Measurements from ENCODE around the gene TGFBR3. TPM values are rescaled to one million over a fixed set of nuclear protein-coding genes. Genes with fewer than 3 reads are reported as not detected.
"Not testable (repeated sequence)": the region's sequence is repeated elsewhere in the genome, so short reads cannot be mapped to it uniquely, and the experiment has no call there.

The TGFBR3 gene
- total RNA-seq, 1 donor from 2014 or later = 0.60 TPM

DNA sequence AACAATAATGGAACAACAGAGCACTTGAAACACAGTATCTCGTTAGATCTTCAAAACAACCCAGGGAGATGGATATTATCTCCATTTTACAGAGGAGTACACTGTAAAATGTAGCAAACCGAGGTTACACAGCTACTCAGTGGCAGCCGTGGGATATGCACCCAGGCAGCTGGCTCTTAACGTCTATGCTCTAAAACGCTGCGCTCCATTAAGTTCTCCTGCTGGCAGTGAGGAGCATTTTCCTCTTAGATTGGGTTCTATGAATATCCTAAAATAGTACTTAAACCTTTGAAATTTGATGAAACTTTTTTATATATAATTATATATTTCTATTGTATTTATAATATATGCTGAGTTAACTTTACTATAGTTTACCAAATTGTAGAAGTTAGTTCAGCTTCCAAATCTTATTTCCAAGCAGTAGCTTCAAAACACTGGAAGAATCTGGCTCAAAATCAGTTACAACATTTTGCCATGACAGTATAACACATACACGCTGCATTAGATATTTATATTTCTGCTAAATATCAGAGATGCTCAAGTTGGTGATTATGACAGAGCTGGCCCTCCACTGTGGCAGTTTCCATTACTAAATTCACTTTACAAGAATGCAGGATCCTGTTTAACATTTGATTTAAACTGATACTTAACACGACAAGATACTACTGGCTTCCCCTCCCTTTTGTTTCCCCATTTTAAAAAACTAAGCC, 49.5 kb downstream of the TGFBR3 start:
- H3K4me1 Mint-ChIP-seq = no peaks in the 10 kb centered on the region
- H3K36me3 Mint-ChIP-seq (ENCODE audit: low read depth) = no peaks in the 10 kb centered on the region
- no peaks in the 10 kb centered on the region for H3K9me3 Mint-ChIP-seq
- TF ChIP-seq, protein P1, sequence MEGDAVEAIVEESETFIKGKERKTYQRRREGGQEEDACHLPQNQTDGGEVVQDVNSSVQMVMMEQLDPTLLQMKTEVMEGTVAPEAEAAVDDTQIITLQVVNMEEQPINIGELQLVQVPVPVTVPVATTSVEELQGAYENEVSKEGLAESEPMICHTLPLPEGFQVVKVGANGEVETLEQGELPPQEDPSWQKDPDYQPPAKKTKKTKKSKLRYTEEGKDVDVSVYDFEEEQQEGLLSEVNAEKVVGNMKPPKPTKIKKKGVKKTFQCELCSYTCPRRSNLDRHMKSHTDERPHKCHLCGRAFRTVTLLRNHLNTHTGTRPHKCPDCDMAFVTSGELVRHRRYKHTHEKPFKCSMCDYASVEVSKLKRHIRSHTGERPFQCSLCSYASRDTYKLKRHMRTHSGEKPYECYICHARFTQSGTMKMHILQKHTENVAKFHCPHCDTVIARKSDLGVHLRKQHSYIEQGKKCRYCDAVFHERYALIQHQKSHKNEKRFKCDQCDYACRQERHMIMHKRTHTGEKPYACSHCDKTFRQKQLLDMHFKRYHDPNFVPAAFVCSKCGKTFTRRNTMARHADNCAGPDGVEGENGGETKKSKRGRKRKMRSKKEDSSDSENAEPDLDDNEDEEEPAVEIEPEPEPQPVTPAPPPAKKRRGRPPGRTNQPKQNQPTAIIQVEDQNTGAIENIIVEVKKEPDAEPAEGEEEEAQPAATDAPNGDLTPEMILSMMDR (IDR thresholded peaks at IDR 0.05) = no peak
- ChIA-PET POLR2A (no interaction called here), CTCF (no interaction called here)
- H3K27ac Mint-ChIP-seq = no peak overlapping the region
- intact Hi-C loops (cut with micrococcal nuclease) = no loop called here
- DNase-seq (no peak), ATAC-seq (ENCODE audit: low read depth) (no peak)
- H3K4me3 Mint-ChIP-seq = no peak overlapping the region
- H3K27me3 Mint-ChIP-seq = no peaks in the 10 kb centered on the region

DNA sequence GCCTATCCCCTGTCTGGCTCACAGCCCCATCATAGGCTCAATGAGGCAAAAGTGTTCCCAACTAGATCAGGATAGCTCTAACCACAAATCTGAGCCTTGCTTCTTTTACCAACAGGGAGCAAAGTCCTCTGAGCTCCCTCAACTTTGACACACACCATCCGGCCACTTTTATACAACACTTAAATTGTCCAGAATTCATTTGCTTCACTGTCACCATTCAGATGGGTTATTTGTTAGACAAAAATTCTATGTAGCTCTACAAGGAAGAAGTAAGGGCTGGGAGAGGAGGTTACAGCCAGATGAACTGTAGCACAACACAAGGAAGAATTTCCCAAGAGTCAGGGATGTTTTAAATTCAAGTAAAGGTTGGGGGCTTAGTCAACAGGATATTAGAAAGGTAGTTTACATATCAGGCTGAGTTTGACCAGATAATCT, 50.8 kb downstream of the TGFBR3 start:
- H3K9me3 Mint-ChIP-seq = no peaks in the 10 kb centered on the region
- no peak for DNase-seq
- intact Hi-C loops (cut with micrococcal nuclease) = no loop called here
- H3K4me1 Mint-ChIP-seq = no peaks in the 10 kb centered on the region
- no peak for ATAC-seq (ENCODE audit: low read depth)
- H3K27ac Mint-ChIP-seq = no peak overlapping the region
- CTCF ChIA-PET = no interaction called here
- no peak overlapping the region for H3K4me3 Mint-ChIP-seq
- POLR2A ChIA-PET = no interaction called here
- no peaks in the 10 kb centered on the region for H3K36me3 Mint-ChIP-seq (ENCODE audit: low read depth)
- TF ChIP-seq, protein P1 (IDR thresholded peaks at IDR 0.05) = no peak
- no peaks in the 10 kb centered on the region for H3K27me3 Mint-ChIP-seq

DNA sequence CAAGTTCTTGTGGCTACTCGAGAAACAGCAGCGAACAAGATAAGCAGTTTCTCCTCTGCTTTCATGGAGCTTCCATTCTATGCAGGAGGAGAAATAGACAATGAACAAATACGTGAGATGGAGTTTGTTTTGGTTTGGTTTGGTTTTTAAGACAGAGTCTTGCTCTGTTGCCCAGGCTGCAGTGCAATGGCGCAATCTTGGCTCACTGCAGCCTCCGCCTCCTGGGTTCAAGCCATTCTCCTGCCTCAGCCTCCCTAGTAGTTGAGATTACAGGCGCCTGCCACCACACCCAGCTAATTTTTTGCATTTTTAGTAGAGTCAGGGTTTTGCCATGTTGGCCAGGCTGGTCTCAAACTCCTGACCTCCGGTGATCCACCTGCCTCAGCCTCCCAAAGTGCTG, 51.4 kb downstream of the TGFBR3 start:
- H3K4me3 Mint-ChIP-seq; CTCF ChIA-PET; H3K27ac Mint-ChIP-seq; DNase-seq; H3K9me3 Mint-ChIP-seq; POLR2A ChIA-PET; ATAC-seq (ENCODE audit: low read depth); H3K4me1 Mint-ChIP-seq; intact Hi-C loops (cut with micrococcal nuclease); H3K27me3 Mint-ChIP-seq; H3K36me3 Mint-ChIP-seq (ENCODE audit: low read depth): not testable (repeated sequence)

DNA sequence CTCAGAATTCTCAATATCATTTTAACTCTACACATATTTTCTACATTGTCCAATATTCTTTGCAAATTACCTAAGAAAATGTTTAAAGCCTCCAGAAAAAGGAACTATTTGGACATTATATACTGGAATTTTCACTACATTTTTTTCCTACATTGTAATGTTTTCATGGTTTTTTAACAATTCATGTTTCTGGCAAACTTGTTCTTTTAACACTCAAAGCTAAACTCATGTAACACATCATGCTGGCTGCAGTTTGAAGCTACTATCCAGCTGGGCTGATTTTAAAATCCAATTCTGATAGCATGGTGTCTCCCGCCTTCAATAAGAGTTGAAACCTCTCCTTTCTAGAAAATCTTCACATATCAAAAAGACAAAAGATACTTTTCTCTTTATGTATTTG, 52.0 kb downstream of the TGFBR3 start:
- TF ChIP-seq, protein P1 (IDR thresholded peaks at IDR 0.05) = no peak
- H3K27ac Mint-ChIP-seq = no peak overlapping the region
- DNase-seq (no peak), ATAC-seq (ENCODE audit: low read depth) (no peak)
- ChIA-PET POLR2A (no interaction called here), CTCF (no interaction called here)
- no peaks in the 10 kb centered on the region for H3K9me3 Mint-ChIP-seq
- no peaks in the 10 kb centered on the region for H3K4me1 Mint-ChIP-seq
- no peaks in the 10 kb centered on the region for H3K36me3 Mint-ChIP-seq (ENCODE audit: low read depth)
- intact Hi-C loops (cut with micrococcal nuclease) = no loop called here
- no peaks in the 10 kb centered on the region for H3K27me3 Mint-ChIP-seq
- no peak overlapping the region for H3K4me3 Mint-ChIP-seq

DNA sequence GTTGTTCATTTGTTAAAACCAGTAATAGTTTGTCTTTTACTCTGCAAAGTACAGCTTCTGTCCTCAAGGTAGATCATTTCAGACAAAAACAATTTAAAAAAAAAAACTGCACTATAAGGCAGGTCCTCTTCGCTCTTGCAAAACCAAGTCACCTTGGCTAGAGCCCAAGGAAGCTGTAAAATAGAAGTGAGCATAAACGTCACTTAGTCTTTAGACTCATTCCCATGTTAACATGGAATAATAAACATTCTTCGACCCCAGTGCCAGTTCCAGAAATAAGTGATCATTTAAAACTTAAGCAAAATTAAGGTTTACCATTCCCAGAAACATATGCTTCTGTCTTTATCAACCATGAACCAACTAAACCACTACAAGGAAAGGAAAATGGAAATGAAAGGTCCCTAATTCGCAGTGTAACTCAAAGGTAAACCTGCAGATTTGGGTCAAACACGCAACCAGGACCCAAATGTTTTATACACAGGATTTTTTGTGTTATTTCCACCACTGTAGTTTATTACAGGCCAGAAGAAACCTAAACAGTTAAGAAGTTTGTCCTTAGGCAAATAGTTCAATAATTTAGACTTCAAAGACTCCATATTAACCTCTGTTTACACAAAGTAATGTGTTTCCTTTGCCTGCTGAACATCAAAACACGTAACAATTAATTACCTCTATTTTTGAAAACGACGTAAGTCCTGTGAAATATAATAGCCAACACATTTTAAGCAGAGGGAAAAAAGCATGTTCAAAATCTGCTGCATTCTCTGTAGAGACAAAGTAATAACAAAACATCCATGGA, 54.6 kb downstream of the TGFBR3 start:
- DNase-seq = no peak
- no peaks in the 10 kb centered on the region for H3K36me3 Mint-ChIP-seq (ENCODE audit: low read depth)
- H3K27me3 Mint-ChIP-seq = no peaks in the 10 kb centered on the region
- no peak for ATAC-seq (ENCODE audit: low read depth)
- intact Hi-C loops (cut with micrococcal nuclease) = no loop called here
- no peak overlapping the region for H3K27ac Mint-ChIP-seq
- ChIA-PET CTCF (no interaction called here), POLR2A (no interaction called here)
- H3K4me3 Mint-ChIP-seq = no peak overlapping the region
- H3K9me3 Mint-ChIP-seq = no peaks in the 10 kb centered on the region
- TF ChIP-seq, protein P1 (IDR thresholded peaks at IDR 0.05) = no peak
- H3K4me1 Mint-ChIP-seq = no peaks in the 10 kb centered on the region

Measured in activated B cell treated with CpG ODN at 0.5 μM for 24 hours (primary cell).